ENCODE data around the gene CDK8.

Gene CDK8

GRCh38 chr13:26433776-26434175, 179.8 kb downstream of the CDK8 start:
- DNase-seq (ENCODE audit: low read depth), result no peak
- TF ChIP-seq CTCF (IDR thresholded peaks at IDR 0.05; ENCODE audit: insufficient read depth, low read depth, low read length, missing control alignments), result no peak
- H3K4me3 ChIP-seq (ENCODE audit: low read length), result no peak overlapping the region

GRCh38 chr13:26435171-26435570, 181.2 kb downstream of the CDK8 start:
- no peak for TF ChIP-seq CTCF (IDR thresholded peaks at IDR 0.05; ENCODE audit: insufficient read depth, low read depth, low read length, missing control alignments)
- no peak overlapping the region for H3K4me3 ChIP-seq (ENCODE audit: low read length)
- DNase-seq (ENCODE audit: low read depth), result no peak

- no peak for TF ChIP-seq CTCF (IDR thresholded peaks at IDR 0.05; ENCODE audit: insufficient read depth, low read depth, low read length, missing control alignments)
- no peak for DNase-seq (ENCODE audit: low read depth)
- H3K4me3 ChIP-seq (ENCODE audit: low read length), result no peak overlapping the region
Measured at GRCh38 chr13:26435646-26436045, 181.7 kb downstream of the CDK8 start.

- no peak overlapping the region for H3K4me3 ChIP-seq (ENCODE audit: low read length)
- TF ChIP-seq CTCF (IDR thresholded peaks at IDR 0.05; ENCODE audit: insufficient read depth, low read depth, low read length, missing control alignments), result no peak
- no peak for DNase-seq (ENCODE audit: low read depth)
Measured at GRCh38 chr13:26436914-26437313, 183.0 kb downstream of the CDK8 start.

- peak; percentile 8 for DNase-seq (ENCODE audit: low read depth)
- no peak for TF ChIP-seq CTCF (IDR thresholded peaks at IDR 0.05; ENCODE audit: insufficient read depth, low read depth, low read length, missing control alignments)
- no peak overlapping the region for H3K4me3 ChIP-seq (ENCODE audit: low read length)
Measured at GRCh38 chr13:26440111-26440510, 186.2 kb downstream of the CDK8 start.

- DNase-seq (ENCODE audit: low read depth), result no peak
- TF ChIP-seq CTCF (IDR thresholded peaks at IDR 0.05; ENCODE audit: insufficient read depth, low read depth, low read length, missing control alignments), result no peak
- no peak overlapping the region for H3K4me3 ChIP-seq (ENCODE audit: low read length)
Measured at GRCh38 chr13:26441476-26441875, 187.5 kb downstream of the CDK8 start.

- TF ChIP-seq CTCF (IDR thresholded peaks at IDR 0.05; ENCODE audit: insufficient read depth, low read depth, low read length, missing control alignments), result no peak
- peak; percentile 35 for DNase-seq (ENCODE audit: low read depth)
- H3K4me3 ChIP-seq (ENCODE audit: low read length), result no peak overlapping the region
Measured at GRCh38 chr13:26442541-26442940, 188.6 kb downstream of the CDK8 start.

Data from epithelial cell of esophagus (primary cell).